Ishikawa (cell line): ENCODE data around the gene MAPK1.

Experiments
- CEBPB ChIP-seq: IDR thresholded peaks from 2 replicates; pipeline ENCODE4 v1.6.1; 2012
- CREB1 ChIP-seq: IDR thresholded peaks from 2 replicates; pipeline ENCODE4 v1.6.1; 2012; ENCODE audit warnings: low read depth
- EP300 ChIP-seq: IDR thresholded peaks from 2 replicates; pipeline ENCODE4 v1.6.1; 2012; ENCODE audit warnings: borderline replicate concordance
- RAD21 ChIP-seq: IDR thresholded peaks from 2 replicates; pipeline ENCODE4 v1.6.1; 2012; ENCODE audit warnings: low read depth
- TAF1 ChIP-seq: IDR thresholded peaks from 2 replicates; pipeline ENCODE4 v1.6.1; 2012; ENCODE audit warnings: low read depth, mild to moderate bottlenecking
- TCF12 ChIP-seq: IDR thresholded peaks from 2 replicates; pipeline ENCODE4 v1.6.1; 2012; ENCODE audit warnings: low read depth
- USF1 ChIP-seq: IDR thresholded peaks from 2 replicates; pipeline ENCODE4 v1.6.1; 2012
- YY1 ChIP-seq: IDR thresholded peaks from 2 replicates; pipeline ENCODE4 v1.6.1; 2012; ENCODE audit warnings: low read depth
- ZBTB7A ChIP-seq: IDR thresholded peaks from 2 replicates; pipeline ENCODE4 v1.6.1; 2012; ENCODE audit warnings: low read depth
- TF ChIP-seq, protein P1 (sequence below): IDR thresholded peaks from 2 replicates; pipeline ENCODE4 v1.6.1; 2012; ENCODE audit warnings: low read depth, mild to moderate bottlenecking
- TF ChIP-seq, protein P2 (sequence below): IDR thresholded peaks from 2 replicates; pipeline ENCODE4 v1.6.1; 2012

- TF ChIP-seq, protein P1, sequence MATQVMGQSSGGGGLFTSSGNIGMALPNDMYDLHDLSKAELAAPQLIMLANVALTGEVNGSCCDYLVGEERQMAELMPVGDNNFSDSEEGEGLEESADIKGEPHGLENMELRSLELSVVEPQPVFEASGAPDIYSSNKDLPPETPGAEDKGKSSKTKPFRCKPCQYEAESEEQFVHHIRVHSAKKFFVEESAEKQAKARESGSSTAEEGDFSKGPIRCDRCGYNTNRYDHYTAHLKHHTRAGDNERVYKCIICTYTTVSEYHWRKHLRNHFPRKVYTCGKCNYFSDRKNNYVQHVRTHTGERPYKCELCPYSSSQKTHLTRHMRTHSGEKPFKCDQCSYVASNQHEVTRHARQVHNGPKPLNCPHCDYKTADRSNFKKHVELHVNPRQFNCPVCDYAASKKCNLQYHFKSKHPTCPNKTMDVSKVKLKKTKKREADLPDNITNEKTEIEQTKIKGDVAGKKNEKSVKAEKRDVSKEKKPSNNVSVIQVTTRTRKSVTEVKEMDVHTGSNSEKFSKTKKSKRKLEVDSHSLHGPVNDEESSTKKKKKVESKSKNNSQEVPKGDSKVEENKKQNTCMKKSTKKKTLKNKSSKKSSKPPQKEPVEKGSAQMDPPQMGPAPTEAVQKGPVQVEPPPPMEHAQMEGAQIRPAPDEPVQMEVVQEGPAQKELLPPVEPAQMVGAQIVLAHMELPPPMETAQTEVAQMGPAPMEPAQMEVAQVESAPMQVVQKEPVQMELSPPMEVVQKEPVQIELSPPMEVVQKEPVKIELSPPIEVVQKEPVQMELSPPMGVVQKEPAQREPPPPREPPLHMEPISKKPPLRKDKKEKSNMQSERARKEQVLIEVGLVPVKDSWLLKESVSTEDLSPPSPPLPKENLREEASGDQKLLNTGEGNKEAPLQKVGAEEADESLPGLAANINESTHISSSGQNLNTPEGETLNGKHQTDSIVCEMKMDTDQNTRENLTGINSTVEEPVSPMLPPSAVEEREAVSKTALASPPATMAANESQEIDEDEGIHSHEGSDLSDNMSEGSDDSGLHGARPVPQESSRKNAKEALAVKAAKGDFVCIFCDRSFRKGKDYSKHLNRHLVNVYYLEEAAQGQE, result no peak
- TF ChIP-seq, protein P2, sequence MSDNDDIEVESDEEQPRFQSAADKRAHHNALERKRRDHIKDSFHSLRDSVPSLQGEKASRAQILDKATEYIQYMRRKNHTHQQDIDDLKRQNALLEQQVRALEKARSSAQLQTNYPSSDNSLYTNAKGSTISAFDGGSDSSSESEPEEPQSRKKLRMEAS, result no peak
- no peak for TF ChIP-seq ZBTB7A
- no peak for TF ChIP-seq EP300
- TF ChIP-seq USF1, result no peak
- no peak for TF ChIP-seq TAF1
- no peak for TF ChIP-seq CREB1
- TF ChIP-seq RAD21, result no peak
- no peak for TF ChIP-seq CEBPB
- TF ChIP-seq YY1, result no peak
- no peak for TF ChIP-seq TCF12
Measured at GRCh38 chr22:21768435-21768834, 99.0 kb downstream of the MAPK1 start.
